Posterior vena cava (tissue), 2 donors: ENCODE results near the gene FBXL15. TPM values are rescaled to one million over a fixed set of nuclear protein-coding genes. Genes with fewer than 3 reads are reported as not detected.

Experiments
- DNase-seq: peaks from one replicate; pipeline ENCODE4 v3.0.0-alpha.2; 2020; ENCODE audit warnings: low spot score
- intact Hi-C, 2 donors: fragments of 100-400 bp; cut with DNase I; formaldehyde crosslinking; loops; one replicate each; pipeline versions ENCODE4 v1.14.1 to v1.14.2; 2022 to 2023
- total RNA-seq, 2 donors: library from RNA; stranded (reverse); fragmentation: NEBNext Ultra II Directional; extraction: Animal tissue kit (Norgen Biotek cat#: 25700); gene quantifications; one replicate each; pipeline ENCODE4 v1.2.1, GENCODE V29; 2021
- donor health status: DM: yes; HTN: yes; CAD: no.
- donor health status: DM: yes; HTN: yes; CAD: no.

Gene FBXL15
- total RNA-seq, 2 donors from 2014 or later: 10.8 to 12.4 TPM

DNA sequence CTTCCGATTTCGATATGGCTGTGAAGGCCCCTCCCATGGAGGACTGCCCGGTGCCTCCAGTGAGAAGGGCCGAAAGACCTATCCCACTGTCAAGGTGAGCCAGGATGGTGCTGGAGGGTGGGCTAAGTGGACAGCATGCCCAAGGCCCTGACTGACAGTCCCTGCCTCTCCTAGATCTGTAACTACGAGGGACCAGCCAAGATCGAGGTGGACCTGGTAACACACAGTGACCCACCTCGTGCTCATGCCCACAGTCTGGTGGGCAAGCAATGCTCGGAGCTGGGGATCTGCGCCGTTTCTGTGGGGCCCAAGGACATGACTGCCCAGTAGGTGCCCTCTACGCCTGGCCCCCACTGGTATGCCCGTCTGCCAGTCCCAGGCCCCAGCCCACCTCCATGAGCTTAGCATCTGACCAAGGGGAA is 23.9 kb upstream of the FBXL15 start:
- DNase-seq: no peak
- intact Hi-C loops: no loop called here

DNA sequence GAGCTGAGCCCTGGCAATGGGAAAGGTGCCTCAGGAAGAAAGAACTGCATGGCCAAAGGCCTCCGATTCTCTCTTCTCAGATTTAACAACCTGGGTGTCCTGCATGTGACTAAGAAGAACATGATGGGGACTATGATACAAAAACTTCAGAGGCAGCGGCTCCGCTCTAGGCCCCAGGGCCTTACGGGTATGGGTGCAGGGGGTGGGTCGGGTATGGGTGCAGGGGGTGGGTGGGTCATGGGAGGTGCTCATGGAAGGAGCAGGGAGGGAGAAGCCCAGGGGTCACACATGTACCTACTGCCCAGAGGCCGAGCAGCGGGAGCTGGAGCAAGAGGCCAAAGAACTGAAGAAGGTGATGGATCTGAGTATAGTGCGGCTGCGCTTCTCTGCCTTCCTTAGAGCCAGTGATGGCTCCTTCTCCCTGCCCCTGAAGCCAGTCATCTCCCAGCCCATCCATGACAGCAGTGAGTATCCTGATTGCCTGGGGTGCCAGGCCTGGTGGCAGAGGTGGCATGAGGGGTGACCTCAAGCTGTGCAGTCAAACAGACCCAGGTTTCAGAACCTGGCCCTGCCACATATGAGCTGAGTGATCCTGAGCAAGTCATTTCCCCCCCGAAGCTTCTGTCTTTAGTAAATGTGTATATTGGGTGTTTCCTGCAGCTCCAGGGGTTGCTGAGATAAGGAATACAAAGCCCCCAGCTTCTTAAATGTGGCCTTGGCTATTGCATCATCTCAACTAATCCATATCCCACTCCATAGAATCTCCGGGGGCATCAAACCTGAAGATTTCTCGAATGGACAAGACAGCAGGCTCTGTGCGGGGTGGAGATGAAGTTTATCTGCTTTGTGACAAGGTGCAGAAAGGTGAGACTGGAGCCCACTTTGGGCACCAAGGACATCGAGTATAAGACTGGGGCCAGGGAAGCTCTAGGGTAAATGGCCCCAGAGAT is 23.1 kb upstream of the FBXL15 start:
- no peak for DNase-seq
- intact Hi-C loops: no loop called here

DNA sequence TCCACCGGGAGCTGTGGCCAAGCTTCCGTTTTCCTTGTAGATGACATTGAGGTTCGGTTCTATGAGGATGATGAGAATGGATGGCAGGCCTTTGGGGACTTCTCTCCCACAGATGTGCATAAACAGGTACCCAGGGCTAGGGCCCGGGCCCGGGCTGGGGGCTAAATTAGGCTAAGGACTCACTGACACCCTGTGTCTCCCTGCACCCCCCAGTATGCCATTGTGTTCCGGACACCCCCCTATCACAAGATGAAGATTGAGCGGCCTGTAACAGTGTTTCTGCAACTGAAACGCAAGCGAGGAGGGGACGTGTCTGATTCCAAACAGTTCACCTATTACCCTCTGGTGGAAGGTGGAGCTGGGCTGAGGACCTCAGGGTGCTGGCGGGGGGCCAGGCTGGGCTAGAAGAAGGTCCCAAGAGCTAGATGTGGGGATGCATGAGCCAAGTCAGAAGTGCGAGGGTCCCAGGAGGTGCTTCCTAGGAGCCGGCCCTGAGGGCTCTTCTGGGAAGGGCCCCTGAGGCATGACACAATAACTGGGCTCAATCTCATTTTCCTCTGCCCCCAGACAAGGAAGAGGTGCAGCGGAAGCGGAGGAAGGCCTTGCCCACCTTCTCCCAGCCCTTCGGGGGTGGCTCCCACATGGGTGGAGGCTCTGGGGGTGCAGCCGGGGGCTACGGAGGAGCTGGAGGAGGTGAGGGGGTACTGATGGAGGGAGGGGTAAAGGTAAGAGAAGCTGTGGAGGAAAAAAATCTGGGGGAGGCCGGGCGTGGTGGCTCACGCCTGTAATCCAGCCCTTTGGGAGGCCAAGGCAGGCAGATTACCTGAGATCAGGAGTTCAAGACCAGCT is 22.2 kb upstream of the FBXL15 start:
- intact Hi-C loops: no loop called here
- no peak for DNase-seq

DNA sequence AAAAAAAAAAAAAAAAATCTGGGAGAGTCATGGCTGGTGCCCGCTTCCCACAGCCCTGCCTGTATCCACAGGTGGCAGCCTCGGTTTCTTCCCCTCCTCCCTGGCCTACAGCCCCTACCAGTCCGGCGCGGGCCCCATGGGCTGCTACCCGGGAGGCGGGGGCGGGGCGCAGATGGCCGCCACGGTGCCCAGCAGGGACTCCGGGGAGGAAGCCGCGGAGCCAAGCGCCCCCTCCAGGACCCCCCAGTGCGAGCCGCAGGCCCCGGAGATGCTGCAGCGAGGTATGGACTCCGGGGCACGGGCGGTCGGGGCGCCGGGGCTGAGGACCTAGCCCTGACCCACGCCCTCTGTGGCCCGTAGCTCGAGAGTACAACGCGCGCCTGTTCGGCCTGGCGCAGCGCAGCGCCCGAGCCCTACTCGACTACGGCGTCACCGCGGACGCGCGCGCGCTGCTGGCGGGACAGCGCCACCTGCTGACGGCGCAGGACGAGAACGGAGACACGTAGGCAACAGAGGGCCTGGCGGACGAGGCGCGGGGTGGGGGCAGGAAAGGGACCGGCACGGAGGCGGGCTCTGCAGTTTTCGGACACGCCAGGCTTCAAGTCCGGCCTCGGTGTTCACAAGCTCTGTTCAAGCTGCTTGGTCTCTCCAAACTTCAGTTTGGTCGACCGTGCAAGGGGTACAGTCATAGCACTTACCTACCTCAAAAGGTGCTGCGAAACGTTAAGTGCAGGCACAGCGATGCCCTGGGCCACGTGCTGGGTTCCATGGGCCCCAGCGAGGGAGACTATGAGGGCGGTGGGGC is 21.2 kb upstream of the FBXL15 start:
- intact Hi-C loops: no loop called here
- peak; percentile 98 for DNase-seq

DNA sequence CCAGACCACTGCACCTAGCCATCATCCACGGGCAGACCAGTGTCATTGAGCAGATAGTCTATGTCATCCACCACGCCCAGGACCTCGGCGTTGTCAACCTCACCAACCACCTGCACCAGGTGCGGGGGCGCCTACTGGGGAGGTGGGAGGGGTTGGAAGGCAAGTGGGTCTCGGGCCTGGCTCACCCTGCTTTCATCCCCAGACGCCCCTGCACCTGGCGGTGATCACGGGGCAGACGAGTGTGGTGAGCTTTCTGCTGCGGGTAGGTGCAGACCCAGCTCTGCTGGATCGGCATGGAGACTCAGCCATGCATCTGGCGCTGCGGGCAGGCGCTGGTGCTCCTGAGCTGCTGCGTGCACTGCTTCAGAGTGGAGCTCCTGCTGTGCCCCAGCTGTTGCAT is 20.6 kb upstream of the FBXL15 start:
- intact Hi-C loops: no loop called here
- no peak for DNase-seq

DNA sequence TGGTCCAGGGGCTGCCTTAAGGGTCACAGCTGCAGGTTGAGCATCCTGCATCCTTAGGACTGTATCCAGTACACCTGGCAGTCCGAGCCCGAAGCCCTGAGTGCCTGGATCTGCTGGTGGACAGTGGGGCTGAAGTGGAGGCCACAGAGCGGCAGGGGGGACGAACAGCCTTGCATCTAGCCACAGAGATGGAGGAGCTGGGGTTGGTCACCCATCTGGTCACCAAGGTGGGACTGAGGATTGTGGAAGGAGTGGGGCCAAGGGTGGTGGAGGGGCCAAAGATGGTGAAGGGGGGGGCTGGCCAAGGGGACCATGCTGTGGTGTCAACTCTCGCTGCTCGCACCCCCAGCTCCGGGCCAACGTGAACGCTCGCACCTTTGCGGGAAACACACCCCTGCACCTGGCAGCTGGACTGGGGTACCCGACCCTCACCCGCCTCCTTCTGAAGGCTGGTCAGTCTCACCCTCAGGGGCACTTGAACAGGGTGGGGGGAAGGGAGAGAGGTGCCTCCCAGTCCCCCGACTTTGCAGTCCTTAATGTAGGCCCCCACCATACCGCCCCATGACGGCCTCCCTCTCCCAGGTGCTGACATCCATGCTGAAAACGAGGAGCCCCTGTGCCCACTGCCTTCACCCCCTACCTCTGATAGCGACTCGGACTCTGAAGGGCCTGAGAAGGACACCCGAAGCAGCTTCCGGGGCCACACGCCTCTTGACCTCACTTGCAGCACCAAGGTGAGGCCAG is 19.9 kb upstream of the FBXL15 start:
- no peak for DNase-seq
- intact Hi-C loops: no loop called here

DNA sequence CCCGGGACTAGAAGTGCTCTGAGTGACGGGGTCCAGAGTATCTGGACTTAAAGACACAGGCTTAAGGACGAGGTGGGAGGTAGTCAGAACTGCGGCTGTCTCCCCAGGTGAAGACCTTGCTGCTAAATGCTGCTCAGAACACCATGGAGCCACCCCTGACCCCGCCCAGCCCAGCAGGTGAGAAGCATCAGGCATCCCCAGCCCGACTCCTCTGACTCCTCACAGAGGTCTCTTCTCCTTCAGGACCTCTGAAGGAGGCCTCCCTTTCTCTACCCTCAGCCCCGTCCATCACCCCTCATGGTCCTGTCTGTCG is 19.3 kb upstream of the FBXL15 start:
- no peak for DNase-seq
- intact Hi-C loops: no loop called here

DNA sequence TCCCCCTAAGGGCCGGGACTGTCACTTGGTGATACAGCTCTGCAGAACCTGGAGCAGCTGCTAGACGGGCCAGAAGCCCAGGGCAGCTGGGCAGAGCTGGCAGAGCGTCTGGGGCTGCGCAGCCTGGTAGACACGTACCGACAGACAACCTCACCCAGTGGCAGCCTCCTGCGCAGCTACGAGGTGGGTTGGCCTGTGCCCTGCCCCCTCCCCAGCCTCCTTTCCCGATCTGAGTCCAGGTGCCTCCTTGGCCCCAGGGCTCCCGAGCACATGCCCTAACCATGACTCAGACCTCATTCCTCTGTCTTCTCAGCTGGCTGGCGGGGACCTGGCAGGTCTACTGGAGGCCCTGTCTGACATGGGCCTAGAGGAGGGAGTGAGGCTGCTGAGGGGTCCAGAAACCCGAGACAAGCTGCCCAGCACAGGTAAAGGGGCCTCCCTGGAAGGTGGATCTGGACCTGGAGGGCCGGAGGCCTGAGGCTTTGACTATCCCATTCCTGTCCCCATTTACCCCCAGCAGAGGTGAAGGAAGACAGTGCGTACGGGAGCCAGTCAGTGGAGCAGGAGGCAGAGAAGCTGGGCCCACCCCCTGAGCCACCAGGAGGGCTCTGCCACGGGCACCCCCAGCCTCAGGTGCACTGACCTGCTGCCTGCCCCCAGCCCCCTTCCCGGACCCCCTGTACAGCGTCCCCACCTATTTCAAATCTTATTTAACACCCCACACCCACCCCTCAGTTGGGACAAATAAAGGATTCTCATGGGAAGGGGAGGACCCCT is 18.7 kb upstream of the FBXL15 start:
- intact Hi-C loops: no loop called here
- no peak for DNase-seq

DNA sequence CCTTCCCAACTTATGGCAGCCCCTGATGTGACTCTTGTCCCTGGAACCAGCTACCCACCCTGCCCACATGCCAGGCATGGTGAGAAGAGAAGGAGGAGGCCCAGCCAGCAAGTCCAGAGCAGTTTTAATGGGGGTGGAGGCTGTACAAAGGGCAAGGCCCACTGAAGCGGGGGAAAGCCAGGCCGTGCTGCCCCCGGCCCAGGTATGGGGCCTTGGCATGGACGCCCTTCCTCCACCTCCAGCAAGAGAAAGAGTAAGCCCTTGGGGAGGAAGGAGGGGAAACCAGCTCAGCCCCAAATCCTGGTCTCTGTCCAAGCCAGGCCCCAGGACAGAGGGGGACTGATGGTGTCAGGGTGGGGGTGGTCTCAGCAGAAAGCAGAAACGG is 18.1 kb upstream of the FBXL15 start:
- intact Hi-C loops: no loop called here
- DNase-seq: no peak

DNA sequence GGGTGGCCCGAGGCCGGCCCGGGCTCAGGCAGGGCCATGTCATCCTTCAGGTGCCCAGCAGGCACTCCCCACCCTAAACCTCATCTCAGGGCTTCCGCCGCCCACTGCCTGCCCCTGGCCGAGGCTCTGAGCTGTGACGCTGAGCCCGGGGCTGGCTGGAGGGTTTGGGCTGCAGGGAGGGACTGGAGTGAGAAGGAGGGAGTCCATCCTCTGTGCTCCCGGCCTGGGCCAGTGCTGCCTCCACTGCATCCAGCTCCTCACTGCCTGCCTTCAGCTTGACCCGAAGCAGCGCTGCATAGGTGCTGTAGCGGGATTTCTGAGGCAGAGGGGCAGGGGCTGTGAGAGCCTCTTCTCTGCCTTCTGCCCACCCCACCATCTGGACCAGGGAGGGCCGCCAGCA is 17.5 kb upstream of the FBXL15 start:
- intact Hi-C loops: no loop called here

DNA sequence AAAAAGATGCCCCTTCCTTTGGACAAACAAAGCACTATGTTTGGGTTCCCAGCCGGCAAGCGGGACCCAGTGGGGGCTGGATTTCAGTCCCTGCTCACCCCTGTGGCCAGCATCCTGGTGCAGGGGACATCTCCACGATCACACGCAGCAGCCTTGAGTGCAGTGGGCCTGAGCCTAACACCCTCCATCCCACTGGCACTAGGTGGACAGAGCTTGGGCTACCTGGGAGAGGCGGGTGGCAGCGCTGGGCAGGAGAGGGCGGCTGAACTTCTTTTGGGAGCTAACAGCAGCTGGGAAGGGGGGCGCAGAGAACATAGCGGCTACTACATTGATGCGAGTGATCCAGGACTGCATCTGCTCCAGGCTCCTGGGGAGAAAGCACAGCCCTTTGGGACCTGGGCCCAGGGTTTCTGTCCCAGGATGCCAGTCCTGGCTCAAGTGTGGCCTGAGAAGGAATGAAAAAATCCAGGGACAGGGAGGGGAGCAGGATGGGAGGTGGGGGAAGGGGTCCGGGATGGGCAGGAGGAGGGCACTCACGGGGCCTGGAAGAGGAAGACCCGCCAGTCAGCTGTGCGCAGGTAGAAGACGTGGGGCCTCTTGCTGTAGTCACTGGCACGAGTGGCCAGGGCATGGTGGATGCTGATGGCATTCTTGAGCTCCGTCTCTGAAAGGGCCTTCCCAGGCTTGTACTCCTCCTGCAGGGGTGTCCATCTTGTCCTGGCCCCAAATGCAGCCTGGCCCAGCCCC is 16.1 kb upstream of the FBXL15 start:
- DNase-seq: no peak
- intact Hi-C loops: no loop called here

More for the DNA sequence above, 17.5 kb upstream of the FBXL15 start:
- no peak for DNase-seq

DNA sequence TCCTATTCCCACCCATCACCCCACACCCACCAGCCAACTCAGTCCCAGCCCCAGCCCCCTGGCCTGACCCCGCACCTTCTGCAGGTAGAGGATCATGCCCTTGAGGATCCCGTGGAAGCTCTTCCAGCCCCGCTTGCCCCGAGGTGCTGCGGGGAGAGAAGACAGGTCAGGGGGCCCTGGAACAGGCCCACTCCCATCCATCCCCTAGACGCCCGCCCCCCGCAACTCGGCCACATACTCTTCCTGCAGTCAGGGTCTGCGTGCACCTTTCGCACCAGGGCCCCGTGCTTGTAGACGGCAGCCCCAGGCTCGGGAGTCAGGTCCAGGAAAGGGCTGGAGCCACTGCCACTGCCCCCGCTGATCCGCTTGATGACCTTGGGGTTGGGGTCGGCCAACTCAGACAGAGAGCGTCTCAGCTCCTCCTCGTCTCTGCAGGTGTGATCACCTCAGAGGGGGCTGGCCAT is 15.5 kb upstream of the FBXL15 start:
- no peak for DNase-seq
- intact Hi-C loops: no loop called here

DNA sequence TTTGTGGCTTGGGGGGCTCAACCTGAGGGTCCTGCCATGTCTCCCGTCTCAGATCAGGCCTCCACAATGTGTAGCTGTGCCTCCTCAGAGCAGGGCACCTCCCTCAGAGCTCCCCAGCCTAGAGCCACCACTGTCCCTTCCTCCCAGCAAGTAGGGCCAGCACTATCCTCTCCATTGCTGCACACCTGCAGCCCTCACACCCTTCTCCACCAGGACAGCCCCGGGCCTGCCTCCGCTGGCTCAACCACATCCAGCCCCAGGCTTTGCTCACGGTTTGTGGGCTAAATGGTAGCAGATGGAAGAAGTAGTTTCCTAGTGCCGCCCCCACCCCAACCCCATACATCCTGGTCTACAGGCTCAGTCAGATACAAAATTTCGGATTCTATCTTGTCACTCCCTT is 15.0 kb upstream of the FBXL15 start:
- intact Hi-C loops: no loop called here
- DNase-seq: no peak

DNA sequence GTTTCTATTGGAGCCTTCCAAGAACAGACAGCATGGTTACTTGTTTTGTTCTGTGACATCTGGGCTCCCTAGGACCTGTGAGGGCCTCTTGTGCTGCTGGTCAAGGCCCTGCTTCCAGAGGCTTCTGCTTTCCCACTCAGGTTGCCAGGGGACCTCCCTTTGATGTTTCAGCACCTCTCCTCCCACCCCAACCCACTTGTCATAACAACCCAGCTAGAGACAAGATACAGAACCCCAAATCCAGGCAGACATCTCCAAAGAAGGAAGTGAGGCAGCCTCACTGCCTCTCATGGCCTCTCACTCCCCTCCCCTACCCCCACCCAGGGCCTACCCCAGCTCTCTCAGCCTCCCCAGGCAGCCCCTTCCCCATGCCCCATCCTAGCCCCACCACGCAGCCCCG is 13.8 kb upstream of the FBXL15 start:
- DNase-seq: no peak
- intact Hi-C loops: no loop called here

DNA sequence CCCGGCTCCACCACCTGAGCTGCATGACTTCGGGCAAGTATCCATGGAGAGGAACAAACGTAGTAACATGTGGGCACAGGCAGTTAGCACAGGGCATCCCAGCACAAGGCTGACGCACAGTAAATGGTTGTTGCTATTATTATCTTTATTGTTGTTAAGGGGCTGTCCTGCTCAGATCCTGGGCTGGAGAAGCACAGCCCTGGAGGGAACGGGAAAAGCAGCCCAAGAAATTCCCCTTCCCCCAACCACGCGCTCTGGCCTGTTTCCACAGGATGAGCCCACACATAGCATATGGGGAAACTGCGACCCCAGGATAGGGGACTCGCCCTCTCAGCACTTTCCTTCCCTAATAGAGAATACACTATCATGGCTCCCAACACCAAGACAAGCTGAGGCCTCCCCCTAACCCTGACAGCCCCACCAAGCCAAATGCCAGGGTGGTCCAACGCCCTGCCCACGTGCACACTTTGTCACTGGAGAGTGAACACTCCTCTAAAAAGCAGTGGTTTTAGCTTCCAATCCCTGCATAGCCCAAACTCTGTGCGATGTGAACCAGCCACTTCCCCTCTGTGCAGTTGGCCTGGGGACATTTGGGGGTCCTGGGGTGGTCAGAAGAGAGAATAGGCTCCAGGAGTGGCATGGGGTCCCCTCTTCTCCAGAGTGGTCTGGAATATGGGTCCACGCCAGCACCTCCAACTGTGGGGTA is 13.1 kb upstream of the FBXL15 start:
- no peak for DNase-seq
- intact Hi-C loops: no loop called here

DNA sequence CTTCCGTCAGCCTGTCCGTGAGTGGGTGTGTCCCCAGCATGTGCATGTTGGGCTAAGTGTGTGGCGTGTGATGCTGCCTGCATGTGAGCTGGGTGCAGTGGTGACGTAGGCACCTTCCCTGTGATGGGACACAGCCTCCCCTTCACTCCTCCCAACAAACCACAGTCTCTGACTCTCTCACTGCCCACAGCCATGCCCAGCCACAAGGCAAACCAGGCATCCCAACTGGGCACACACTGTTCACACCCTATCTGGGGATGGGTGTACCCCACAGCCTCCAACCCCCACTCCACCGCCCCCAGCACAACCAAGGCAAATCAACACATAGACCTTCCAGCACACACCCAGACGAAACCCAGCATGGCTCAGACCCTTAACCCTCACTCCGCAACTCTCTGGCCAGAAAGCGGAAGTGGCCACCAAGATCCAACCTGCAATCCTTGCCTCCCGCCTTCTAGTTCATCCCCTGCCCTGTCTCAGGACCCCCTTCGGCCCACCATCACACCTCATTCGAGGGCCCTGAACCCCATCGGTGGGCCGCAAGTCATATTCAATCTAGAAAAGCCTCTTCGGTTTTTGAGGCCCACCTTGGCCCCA is 12.4 kb upstream of the FBXL15 start:
- no peak for DNase-seq
- intact Hi-C loops: no loop called here
